ENCODE data around the gene ERICH6.

The ERICH6 gene

GRCh38 chr3:150703756-150704344 lies at the start of gene ERICH6:
TSS of gene ERICH6 (minus strand) at chr3:150703920. CDS start at chr3:150703898, 22 bp downstream.
- peak; percentile 58 to 68 for DNase-seq

- DNase-seq, result no peak
Observed at GRCh38 chr3:150751781-150752263, 48.1 kb upstream of the ERICH6 start.

DNA sequence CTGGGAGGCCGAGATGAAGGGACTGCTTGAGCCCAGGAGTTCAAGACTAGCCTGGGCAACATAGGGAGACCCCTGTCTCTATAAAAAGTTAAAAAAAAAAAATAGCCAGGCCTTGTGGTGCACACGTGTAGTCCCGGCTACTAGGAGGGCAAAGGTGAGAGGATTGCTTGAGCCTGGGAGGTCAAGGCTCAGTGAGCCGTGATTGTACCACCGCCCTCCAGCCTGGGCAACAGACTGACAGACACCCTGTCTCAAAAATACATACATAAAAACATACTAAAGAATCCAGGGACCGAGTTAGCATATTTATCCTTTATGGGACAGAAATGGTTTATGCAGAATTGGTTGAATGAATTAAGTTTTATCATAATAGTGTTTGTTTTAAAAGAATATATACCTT lies 45.5 kb upstream of the ERICH6 start:
- no peak for DNase-seq

GRCh38 chr3:150748684-150749047 lies 44.9 kb upstream of the ERICH6 start:
- no peak for DNase-seq

GRCh38 chr3:150747886-150748683 lies 44.4 kb upstream of the ERICH6 start:
- no peak for DNase-seq

DNA sequence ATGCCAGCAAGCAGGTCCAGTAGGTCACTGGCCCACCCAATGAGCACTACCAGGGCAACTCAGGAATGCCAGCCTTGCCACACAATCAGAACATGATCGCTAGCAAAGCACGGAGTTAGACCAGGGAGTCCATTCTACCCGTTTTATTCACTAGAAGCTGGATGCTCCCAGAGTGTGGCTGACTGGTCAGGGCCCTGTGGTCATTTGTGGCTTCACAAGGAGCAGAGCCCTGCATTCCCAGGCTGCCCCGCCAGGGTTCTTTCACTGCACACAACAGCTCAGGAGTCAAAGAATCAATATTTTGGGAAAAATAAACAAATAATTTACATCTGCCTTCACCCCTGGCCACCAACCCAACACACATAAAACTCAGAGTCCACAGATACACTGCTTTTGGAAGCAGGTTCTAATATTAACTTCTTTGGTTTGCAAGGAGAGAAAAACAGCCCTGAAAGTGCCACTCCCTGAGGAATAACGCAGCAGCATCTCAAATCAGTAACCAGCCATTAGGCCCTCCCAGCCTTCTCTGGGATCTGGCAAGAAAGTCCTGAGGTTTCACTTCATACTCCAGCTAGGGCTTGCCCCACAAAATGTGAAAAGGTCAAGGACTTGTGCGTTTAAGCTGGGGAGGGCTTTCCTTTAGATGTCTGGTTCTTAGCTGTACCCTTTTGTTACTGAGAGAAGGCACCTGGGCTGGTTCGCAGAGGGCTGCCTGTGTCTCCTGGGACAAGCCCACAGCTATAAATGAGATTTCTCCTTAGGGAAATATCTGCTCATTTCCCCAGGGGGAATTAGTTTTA lies 43.3 kb upstream of the ERICH6 start:
- DNase-seq, result no peak

- DNase-seq, result no peak
Observed at GRCh38 chr3:150745832-150746231, 42.1 kb upstream of the ERICH6 start.

GRCh38 chr3:150744919-150745211 lies 41.1 kb upstream of the ERICH6 start:
- DNase-seq, result no peak

DNA sequence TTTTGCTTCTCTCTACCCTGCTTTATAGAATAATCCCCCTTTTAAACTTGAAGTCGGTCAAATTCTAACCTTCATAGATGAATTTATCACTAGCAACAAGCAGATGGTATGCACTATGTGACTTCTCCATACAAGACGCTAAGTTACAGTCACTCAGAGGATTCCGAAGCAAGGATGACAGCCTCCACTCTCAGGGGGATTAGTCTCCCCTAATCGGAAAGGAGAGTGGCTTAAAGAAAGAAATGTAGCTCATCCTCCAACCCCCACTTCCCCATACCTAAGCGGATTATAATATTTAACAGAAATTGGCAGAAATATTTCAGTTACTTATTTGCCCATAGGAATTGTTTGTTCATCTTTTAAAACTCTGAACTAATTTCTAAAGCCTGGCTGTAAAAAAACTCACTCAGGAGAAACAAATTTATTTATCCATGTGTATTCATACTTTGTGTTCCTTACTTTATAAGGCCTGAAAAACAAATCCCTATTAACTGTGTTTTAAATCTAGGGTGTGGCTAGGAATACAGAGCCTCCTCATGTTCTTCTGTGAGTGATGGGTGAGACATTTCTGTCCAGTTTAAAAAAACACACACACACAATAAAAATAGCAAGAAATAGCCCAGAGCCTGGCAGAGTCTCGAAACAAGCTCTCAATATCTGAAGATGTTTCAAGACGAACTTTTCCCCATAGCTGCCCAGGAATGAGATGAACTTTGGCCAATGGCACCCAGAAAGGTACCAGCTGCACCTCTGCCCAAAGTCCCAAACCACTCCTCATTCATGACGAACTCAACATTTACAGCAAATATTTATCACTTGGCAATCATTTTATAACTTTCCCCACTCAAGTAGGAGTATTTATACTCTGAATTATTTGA lies 40.6 kb upstream of the ERICH6 start:
- DNase-seq, result no peak

- DNase-seq, result no peak
Observed at GRCh38 chr3:150743508-150743907, 39.8 kb upstream of the ERICH6 start.

- no peak for DNase-seq
Observed at GRCh38 chr3:150742679-150743078, 39.0 kb upstream of the ERICH6 start.

DNA sequence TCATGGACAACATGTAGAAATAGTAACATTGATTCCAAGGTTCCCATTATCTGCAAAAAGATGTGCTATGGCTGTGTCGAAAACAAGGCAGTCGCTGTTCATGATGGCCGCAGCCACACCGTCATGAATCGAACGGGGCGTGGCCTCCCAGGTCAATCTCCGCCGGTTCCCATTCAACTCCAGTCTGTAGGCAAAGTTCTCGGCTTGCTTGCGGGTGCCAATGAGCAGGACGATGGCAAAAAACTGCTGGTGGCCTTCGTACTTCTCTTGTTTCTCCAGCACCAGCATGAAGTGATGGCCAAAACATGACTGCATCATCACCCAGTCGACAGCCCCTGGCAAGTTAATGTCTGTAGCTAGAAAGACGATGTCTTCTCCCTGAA lies 38.4 kb upstream of the ERICH6 start:
- DNase-seq, result no peak

DNA sequence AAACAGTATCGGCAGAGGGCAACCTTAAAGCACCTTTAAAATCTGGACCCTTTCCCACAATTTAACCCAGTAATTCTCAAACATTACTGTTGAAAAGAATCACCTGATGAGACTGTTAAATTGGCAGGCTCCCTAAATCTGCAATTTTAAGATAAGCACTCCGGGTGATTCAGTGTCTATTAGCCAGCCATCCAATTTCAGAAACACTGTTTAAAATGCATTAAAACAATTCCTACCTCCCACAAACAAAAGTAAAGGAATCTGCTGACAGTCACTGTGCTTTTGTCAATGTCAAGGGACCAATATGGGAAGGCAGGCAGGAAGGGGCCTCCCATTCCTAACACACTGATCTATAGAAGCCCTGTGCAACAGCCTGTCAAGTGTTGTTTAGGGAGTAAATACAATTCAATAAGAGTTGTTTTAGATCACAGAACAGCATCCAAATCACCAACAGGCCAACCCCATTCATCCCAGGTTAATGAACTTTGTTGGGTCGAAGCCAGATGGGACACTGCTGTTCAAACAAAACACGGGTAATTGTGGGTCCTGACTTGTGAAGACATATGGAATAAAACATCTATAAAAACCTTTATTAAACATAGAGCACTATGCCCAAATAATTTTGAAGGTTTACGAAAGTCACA lies 37.9 kb upstream of the ERICH6 start:
- no peak for DNase-seq

GRCh38 chr3:150740733-150741496 lies 37.2 kb upstream of the ERICH6 start:
- no peak for DNase-seq

- DNase-seq, result no peak
Observed at GRCh38 chr3:150739877-150740645, 36.3 kb upstream of the ERICH6 start.

DNA sequence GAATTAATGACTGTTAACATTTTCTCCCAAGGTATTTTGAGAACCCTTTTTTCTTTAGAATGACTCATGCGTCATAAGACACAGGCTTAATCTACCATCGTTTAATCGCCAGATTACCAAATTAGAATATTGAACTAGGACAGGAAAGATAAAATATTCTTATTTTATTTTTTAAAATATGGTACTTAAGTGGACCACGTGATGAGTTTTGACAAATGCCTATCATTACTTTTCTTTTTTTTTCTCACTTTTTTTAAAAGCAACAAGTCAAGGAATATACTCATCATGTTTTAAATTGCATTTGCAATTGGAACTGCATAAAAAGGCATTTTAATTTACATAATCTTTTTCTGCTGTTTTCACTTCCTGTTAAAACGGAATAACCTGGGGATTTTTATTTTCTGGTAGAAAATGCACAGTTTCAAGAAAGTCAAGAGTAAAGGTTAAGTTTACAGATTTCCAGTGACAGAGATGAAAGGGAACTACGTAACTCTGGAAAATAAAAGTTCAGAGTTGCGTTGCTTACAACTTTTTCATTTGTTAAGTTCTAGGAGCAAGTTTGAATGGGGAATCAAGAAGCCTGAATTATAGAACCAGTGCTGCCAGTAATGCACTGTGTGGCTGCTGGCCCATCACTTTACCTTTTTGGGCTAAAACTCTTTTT lies 35.6 kb upstream of the ERICH6 start:
- no peak for DNase-seq

- DNase-seq, result no peak
Observed at GRCh38 chr3:150738688-150739087, 35.0 kb upstream of the ERICH6 start.

DNA sequence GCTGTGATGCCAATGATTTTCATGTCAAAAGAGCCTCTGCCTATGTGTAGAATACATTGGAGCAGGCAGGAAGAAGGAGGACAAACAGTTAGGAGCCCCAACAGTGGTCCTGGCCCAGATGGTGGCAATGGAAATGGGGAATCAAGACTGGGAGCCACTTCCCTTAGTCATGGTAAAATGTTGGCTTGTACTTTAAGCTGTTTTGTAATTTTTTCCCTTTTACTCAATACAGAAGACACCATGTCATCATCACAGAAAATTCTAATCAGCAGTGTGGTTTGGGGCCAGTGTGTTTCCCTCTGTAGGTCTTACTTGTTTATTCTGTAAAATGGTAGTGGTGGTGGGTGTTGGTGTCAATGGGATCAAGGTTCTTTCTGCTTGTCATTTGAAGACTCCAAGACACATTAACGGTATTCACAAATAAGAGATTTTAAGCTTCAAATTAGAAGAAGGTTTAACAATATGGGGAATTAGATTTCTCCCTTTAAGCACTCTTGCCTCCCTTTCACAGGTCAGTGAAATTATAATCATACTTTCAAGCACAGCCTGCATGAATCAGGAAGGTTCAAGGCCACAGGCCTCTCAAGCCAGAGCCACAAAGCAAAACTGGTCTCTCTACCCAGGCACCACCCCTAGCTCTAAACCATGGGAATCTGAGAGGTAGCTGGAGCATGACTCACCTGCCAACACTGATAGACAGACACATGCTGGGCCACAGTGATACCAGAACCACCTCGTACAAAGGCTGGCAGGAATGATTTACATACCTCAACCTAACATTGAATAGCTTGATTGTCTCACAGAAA lies 34.4 kb upstream of the ERICH6 start:
- DNase-seq, result peak in 1 of 2 donors; percentile 39
